Activated CD4-positive, alpha-beta memory T cell treated with anti-CD3 and anti-CD28 coated beads, Interleukin-2, amount 10 ng/mL, durations not matched to agents 7 days and 5 days (primary cell): ENCODE measurements around the gene USP36. TPM values are rescaled to one million over a fixed set of nuclear protein-coding genes. Genes with fewer than 3 reads are reported as not detected.

ENCODE experiments used
- CTCF ChIA-PET: fragments of 350-600 bp; sonication (Branson Sonifier 250); formaldehyde crosslinking; loops from one replicate; lab custom pipeline; 2021; ENCODE audit warnings: antibody characterized with exemption, inconsistent platforms; lab: Charles Lee
- POLR2A ChIA-PET: fragments of 350-600 bp; sonication (Branson Sonifier 250); formaldehyde crosslinking; loops from one replicate; lab custom pipeline; 2021; ENCODE audit warnings: antibody characterized with exemption; lab: Charles Lee
- DNase-seq: peaks from one replicate; pipeline ENCODE4 v3.0.0-alpha.2; 2020
- H3K27ac Mint-ChIP-seq: one replicate; pipeline ENCODE4 v1.8.0; 2021; ENCODE audit warnings: mild to moderate bottlenecking, mixed read lengths
- H3K27me3 Mint-ChIP-seq: one replicate; pipeline ENCODE4 v1.8.0; 2021; ENCODE audit warnings: mixed read lengths
- H3K36me3 Mint-ChIP-seq: one replicate; pipeline ENCODE4 v1.8.0; 2021; ENCODE audit warnings: low read depth, mixed read lengths
- H3K4me1 Mint-ChIP-seq: one replicate; pipeline ENCODE4 v1.8.0; 2021; ENCODE audit warnings: mixed read lengths
- H3K4me3 Mint-ChIP-seq: one replicate; pipeline ENCODE4 v1.8.0; 2021; ENCODE audit warnings: mild to moderate bottlenecking, mixed read lengths
- H3K9me3 Mint-ChIP-seq: one replicate; pipeline ENCODE4 v1.8.0; 2021; ENCODE audit warnings: mixed read lengths
- total RNA-seq, 2 experiments: library from RNA; stranded (reverse); gene quantifications; one replicate each; pipeline ENCODE4 v1.2.3, GENCODE V29; 2021

The USP36 gene
- total RNA-seq, 2 experiments from 2014 or later, result 95.4 to 96.8 TPM

- H3K4me3 Mint-ChIP-seq, result no peak overlapping the region
- no peaks in the 10 kb centered on the region for H3K9me3 Mint-ChIP-seq
- ChIA-PET POLR2A (interaction anchor here (0.9 to 1.3 kb wide), 3 partner anchors 23 to 144 kb away, joined by 3 to 6 read pairs (median 3); partner anchors contain the start of gene CANT1), CTCF (interaction anchor here (0.6 to 5.4 kb wide), 23 partner anchors 8 to 130 kb away, joined by 3 to 42 read pairs (median 4); partner anchors contain the start of genes CEP295NL and LGALS3BP)
- H3K36me3 Mint-ChIP-seq, result no peaks in the 10 kb centered on the region
- H3K4me1 Mint-ChIP-seq, result peaks cover 3% of the 10 kb centered on the region
- no peak overlapping the region for H3K27ac Mint-ChIP-seq
- DNase-seq, result peak; percentile 70
- peaks cover 15% of the 10 kb centered on the region for H3K27me3 Mint-ChIP-seq
These were observed 25.2 kb upstream of the USP36 start for GRCh38 chr17:78865682-78866390.

- Mint-ChIP-seq H3K27ac (no peak overlapping the region), H3K27me3 (peaks cover 15% of the 10 kb centered on the region), H3K36me3 (no peaks in the 10 kb centered on the region), H3K4me3 (no peak overlapping the region), H3K4me1 (peaks cover 3% of the 10 kb centered on the region), H3K9me3 (no peaks in the 10 kb centered on the region)
- DNase-seq, result no peak
- CTCF ChIA-PET, result interaction anchor here (0.6 to 5.4 kb wide), 2 partner anchors 107 to 132 kb away, joined by 3 to 42 read pairs; no protein-coding TSS in a partner anchor
- POLR2A ChIA-PET, result no interaction called here
These were observed 23.5 kb upstream of the USP36 start for GRCh38 chr17:78864117-78864516.

- H3K36me3 Mint-ChIP-seq, result no peaks in the 10 kb centered on the region
- H3K27me3 Mint-ChIP-seq, result peaks cover 15% of the 10 kb centered on the region
- H3K4me3 Mint-ChIP-seq, result no peak overlapping the region
- ChIA-PET CTCF (no interaction called here), POLR2A (no interaction called here)
- no peak for DNase-seq
- H3K9me3 Mint-ChIP-seq, result no peaks in the 10 kb centered on the region
- H3K27ac Mint-ChIP-seq, result no peak overlapping the region
- H3K4me1 Mint-ChIP-seq, result peaks cover 3% of the 10 kb centered on the region
These were observed 21.7 kb upstream of the USP36 start for GRCh38 chr17:78862073-78863023.

GRCh38 chr17:78861229-78861628 is 20.6 kb upstream of the USP36 start:
- POLR2A ChIA-PET, result no interaction called here
- CTCF ChIA-PET, result interaction anchor here (0.6 kb wide), 1 partner anchor 105 kb away, joined by 3 read pairs; no protein-coding TSS in a partner anchor

GRCh38 chr17:78859051-78859450 is 18.4 kb upstream of the USP36 start:
- no peaks in the 10 kb centered on the region for H3K4me1 Mint-ChIP-seq
- H3K27ac Mint-ChIP-seq, result no peak overlapping the region
- CTCF ChIA-PET, result interaction anchor here (1.1 kb wide), 1 partner anchor 16 kb away, joined by 4 read pairs; no protein-coding TSS in a partner anchor
- DNase-seq, result no peak
- peaks cover 10% of the 10 kb centered on the region for H3K27me3 Mint-ChIP-seq
- POLR2A ChIA-PET, result no interaction called here
- no peaks in the 10 kb centered on the region for H3K36me3 Mint-ChIP-seq
- H3K4me3 Mint-ChIP-seq, result no peak overlapping the region
- no peaks in the 10 kb centered on the region for H3K9me3 Mint-ChIP-seq

More at GRCh38 chr17:78861229-78861628, 20.6 kb upstream of the USP36 start:
- Mint-ChIP-seq H3K4me3 (no peak overlapping the region), H3K27ac (no peak overlapping the region), H3K4me1 (peaks cover 3% of the 10 kb centered on the region), H3K36me3 (no peaks in the 10 kb centered on the region), H3K27me3 (peaks cover 12% of the 10 kb centered on the region), H3K9me3 (no peaks in the 10 kb centered on the region)
- DNase-seq, result no peak

- Mint-ChIP-seq H3K36me3 (no peaks in the 10 kb centered on the region), H3K27me3 (peaks cover 4% of the 10 kb centered on the region), H3K9me3 (no peaks in the 10 kb centered on the region), H3K4me1 (no peaks in the 10 kb centered on the region), H3K27ac (no peak overlapping the region), H3K4me3 (no peak overlapping the region)
- ChIA-PET POLR2A (no interaction called here), CTCF (interaction anchor here (3.0 kb wide), 1 partner anchor 9 kb away, joined by 8 read pairs; no protein-coding TSS in a partner anchor)
- no peak for DNase-seq
These were observed 16.7 kb upstream of the USP36 start for GRCh38 chr17:78857266-78857665.

- CTCF ChIA-PET, result interaction anchor here (0.6 to 4.6 kb wide), 3 partner anchors 10 to 11 kb away, joined by 3 to 22 read pairs (median 8); no protein-coding TSS in a partner anchor
- H3K4me1 Mint-ChIP-seq, result no peaks in the 10 kb centered on the region
- peaks cover 3% of the 10 kb centered on the region for H3K27me3 Mint-ChIP-seq
- POLR2A ChIA-PET, result no interaction called here
- H3K4me3 Mint-ChIP-seq, result no peak overlapping the region
- no peak overlapping the region for H3K27ac Mint-ChIP-seq
- H3K9me3 Mint-ChIP-seq, result no peaks in the 10 kb centered on the region
- no peaks in the 10 kb centered on the region for H3K36me3 Mint-ChIP-seq
- no peak for DNase-seq
These were observed 15.0 kb upstream of the USP36 start for GRCh38 chr17:78855561-78856165.

- DNase-seq, result no peak
- no peaks in the 10 kb centered on the region for H3K4me1 Mint-ChIP-seq
- POLR2A ChIA-PET, result no interaction called here
- peaks cover 1% of the 10 kb centered on the region for H3K27me3 Mint-ChIP-seq
- no peaks in the 10 kb centered on the region for H3K9me3 Mint-ChIP-seq
- CTCF ChIA-PET, result interaction anchor here (4.6 kb wide), 1 partner anchor 11 kb away, joined by 22 read pairs; no protein-coding TSS in a partner anchor
- no peak overlapping the region for H3K27ac Mint-ChIP-seq
- no peaks in the 10 kb centered on the region for H3K36me3 Mint-ChIP-seq
- no peak overlapping the region for H3K4me3 Mint-ChIP-seq
These were observed 13.9 kb upstream of the USP36 start for GRCh38 chr17:78854508-78854907.

- H3K36me3 Mint-ChIP-seq, result no peaks in the 10 kb centered on the region
- ChIA-PET POLR2A (no interaction called here), CTCF (interaction anchor here (4.6 kb wide), 1 partner anchor 12 kb away, joined by 22 read pairs; no protein-coding TSS in a partner anchor)
- no peak overlapping the region for H3K4me3 Mint-ChIP-seq
- H3K4me1 Mint-ChIP-seq, result no peaks in the 10 kb centered on the region
- no peak for DNase-seq
- H3K27me3 Mint-ChIP-seq, result peaks cover 1% of the 10 kb centered on the region
- H3K27ac Mint-ChIP-seq, result no peak overlapping the region
- no peaks in the 10 kb centered on the region for H3K9me3 Mint-ChIP-seq
These were observed 13.3 kb upstream of the USP36 start for GRCh38 chr17:78853926-78854394.

- Mint-ChIP-seq H3K27me3 (peaks cover 1% of the 10 kb centered on the region), H3K4me1 (no peaks in the 10 kb centered on the region), H3K27ac (no peak overlapping the region), H3K36me3 (no peaks in the 10 kb centered on the region), H3K4me3 (no peak overlapping the region), H3K9me3 (no peaks in the 10 kb centered on the region)
- CTCF ChIA-PET, result interaction anchor here (0.6 to 4.6 kb wide), 4 partner anchors 13 to 514 kb away, joined by 3 to 22 read pairs (median 3); no protein-coding TSS in a partner anchor
- no peak for DNase-seq
- POLR2A ChIA-PET, result no interaction called here
These were observed 12.1 kb upstream of the USP36 start for GRCh38 chr17:78852709-78853121.

GRCh38 chr17:78849026-78849425 is 8.4 kb upstream of the USP36 start:
- no peaks in the 10 kb centered on the region for H3K36me3 Mint-ChIP-seq
- peaks cover 1% of the 10 kb centered on the region for H3K27me3 Mint-ChIP-seq
- peaks cover 8% of the 10 kb centered on the region for H3K4me1 Mint-ChIP-seq
- DNase-seq, result no peak
- ChIA-PET CTCF (no interaction called here), POLR2A (no interaction called here)
- H3K4me3 Mint-ChIP-seq, result no peak overlapping the region
- no peaks in the 10 kb centered on the region for H3K9me3 Mint-ChIP-seq
- no peak overlapping the region for H3K27ac Mint-ChIP-seq

- H3K4me3 Mint-ChIP-seq, result no peak overlapping the region
- H3K36me3 Mint-ChIP-seq, result no peaks in the 10 kb centered on the region
- peaks cover 21% of the 10 kb centered on the region for H3K4me1 Mint-ChIP-seq
- ChIA-PET CTCF (no interaction called here), POLR2A (no interaction called here)
- no peaks in the 10 kb centered on the region for H3K9me3 Mint-ChIP-seq
- no peak overlapping the region for H3K27ac Mint-ChIP-seq
- no peaks in the 10 kb centered on the region for H3K27me3 Mint-ChIP-seq
- DNase-seq, result no peak
These were observed 6.4 kb upstream of the USP36 start for GRCh38 chr17:78847052-78847451.
